Large intestine (tissue), 3 donors: ENCODE data around the gene TOPBP1. TPM values are rescaled to one million over a fixed set of nuclear protein-coding genes. Genes with fewer than 3 reads are reported as not detected.
A peak's percentile ranks its signal among the peaks of the same experiment; 100 is the strongest.
"Not testable (repeated sequence)": the region's sequence is repeated elsewhere in the genome, so short reads cannot be mapped to it uniquely, and the experiment has no call there.

Experiments
- DNase-seq, 2 donors: peaks; one replicate each; pipeline versions ENCODE4 v3.0.0 to v3.0.0-alpha.2; 2013
- H3K27ac ChIP-seq: one replicate; pipeline ENCODE4 v1.5.1; 2013; ENCODE audit warnings: low read length
- H3K27me3 ChIP-seq: 2 replicates; pipeline ENCODE4 v1.6.1; 2013; ENCODE audit warnings: low read length; ENCODE audit not compliant: control insufficient read depth, insufficient read depth
- H3K36me3 ChIP-seq: 2 replicates; pipeline ENCODE4 v1.6.1; 2013; ENCODE audit warnings: low read length; ENCODE audit not compliant: control insufficient read depth, insufficient read depth
- H3K4me1 ChIP-seq: one replicate; pipeline ENCODE4 v1.6.1; 2013; ENCODE audit warnings: low read length; ENCODE audit not compliant: control insufficient read depth, insufficient read depth
- H3K4me3 ChIP-seq: one replicate; pipeline ENCODE4 v1.5.1; 2013; ENCODE audit warnings: low read length
- H3K9me3 ChIP-seq: one replicate; pipeline ENCODE4 v1.6.1; 2013; ENCODE audit warnings: mild to moderate bottlenecking, low read depth, low read length, moderate library complexity; ENCODE audit not compliant: control insufficient read depth
- WGBS: methylation state at CpG from one replicate; pipeline ENCODE4 v1.1.5; 2013; ENCODE audit warnings: low lambda C conversion rate; ENCODE audit not compliant: insufficient coverage; 5-methylcytosine and 5-hydroxymethylcytosine counted together
- polyA plus RNA-seq: library from polyadenylated mRNA; unstranded; fragments of 120-200 nt; gene quantifications from one replicate; pipeline ENCODE4 v1.2.1, GENCODE V29; 2013

Gene TOPBP1
- polyA plus RNA-seq, 1 donor: 35.6 TPM

- H3K27ac ChIP-seq: no peak overlapping the region
- H3K4me1 ChIP-seq: peaks cover 7% of the 10 kb centered on the region
- peak in 1 of 2 donors; percentile 10 for DNase-seq
- no CpG with 5 or more reads among the region's 47 CpGs for WGBS
- peaks cover 24% of the 10 kb centered on the region for H3K27me3 ChIP-seq
- H3K9me3 ChIP-seq: no peaks in the 10 kb centered on the region
- H3K36me3 ChIP-seq: no peaks in the 10 kb centered on the region
- H3K4me3 ChIP-seq: peak overlapping the region; percentile 2
These were observed 12.7 kb upstream of the TOPBP1 start for GRCh38 chr3:133674290-133674919.

- WGBS: no CpG with 5 or more reads among the region's 12 CpGs
- H3K4me3 ChIP-seq: no peak overlapping the region
- H3K27ac ChIP-seq: no peak overlapping the region
- H3K9me3 ChIP-seq: no peaks in the 10 kb centered on the region
- H3K36me3 ChIP-seq: no peaks in the 10 kb centered on the region
- no peak for DNase-seq
- peaks cover 24% of the 10 kb centered on the region for H3K27me3 ChIP-seq
- peaks cover 9% of the 10 kb centered on the region for H3K4me1 ChIP-seq
These were observed 12.0 kb upstream of the TOPBP1 start for GRCh38 chr3:133673746-133674145.

GRCh38 chr3:133672461-133672860 lies 10.7 kb upstream of the TOPBP1 start:
- Histone ChIP-seq H3K27ac (no peak overlapping the region), H3K27me3 (peaks cover 24% of the 10 kb centered on the region), H3K4me1 (peaks cover 9% of the 10 kb centered on the region), H3K36me3 (no peaks in the 10 kb centered on the region), H3K4me3 (no peak overlapping the region), H3K9me3 (no peaks in the 10 kb centered on the region)
- no peak for DNase-seq
- WGBS: no CpG with 5 or more reads among the region's 2 CpGs

- peak in 1 of 2 donors; percentile 17 for DNase-seq
- peaks cover 9% of the 10 kb centered on the region for H3K4me1 ChIP-seq
- H3K27ac ChIP-seq: no peak overlapping the region
- H3K36me3 ChIP-seq: no peaks in the 10 kb centered on the region
- no peak overlapping the region for H3K4me3 ChIP-seq
- no CpG with 5 or more reads among the region's 3 CpGs for WGBS
- H3K27me3 ChIP-seq: peaks cover 20% of the 10 kb centered on the region
- no peaks in the 10 kb centered on the region for H3K9me3 ChIP-seq
These were observed 8.8 kb upstream of the TOPBP1 start for GRCh38 chr3:133670525-133670995.

- WGBS: 20% methylated on average over 1 of the region's 4 CpGs
- H3K36me3 ChIP-seq: no peaks in the 10 kb centered on the region
- peak in 1 of 2 donors; percentile 18 for DNase-seq
- peaks cover 9% of the 10 kb centered on the region for H3K4me1 ChIP-seq
- no peaks in the 10 kb centered on the region for H3K9me3 ChIP-seq
- H3K4me3 ChIP-seq: no peak overlapping the region
- H3K27me3 ChIP-seq: peaks cover 18% of the 10 kb centered on the region
- H3K27ac ChIP-seq: no peak overlapping the region
These were observed 8.3 kb upstream of the TOPBP1 start for GRCh38 chr3:133669949-133670524.

- WGBS: no CpG with 5 or more reads among the region's 2 CpGs
- Histone ChIP-seq H3K27ac (no peak overlapping the region), H3K4me3 (no peak overlapping the region), H3K4me1 (peaks cover 14% of the 10 kb centered on the region), H3K36me3 (no peaks in the 10 kb centered on the region), H3K27me3 (no peaks in the 10 kb centered on the region), H3K9me3 (no peaks in the 10 kb centered on the region)
- DNase-seq: no peak
These were observed 5.4 kb upstream of the TOPBP1 start for GRCh38 chr3:133667118-133667517.

- not testable (repeated sequence) for H3K36me3 ChIP-seq, H3K27ac ChIP-seq, H3K4me3 ChIP-seq, H3K27me3 ChIP-seq, DNase-seq, H3K9me3 ChIP-seq
- WGBS: 100% methylated on average over 1 of the region's 3 CpGs
- H3K4me1 ChIP-seq: peaks cover 14% of the 10 kb centered on the region
These were observed 3.4 kb upstream of the TOPBP1 start for GRCh38 chr3:133665188-133665587.

GRCh38 chr3:133663569-133664313 lies 2.0 kb upstream of the TOPBP1 start:
- Histone ChIP-seq H3K36me3 (no peaks in the 10 kb centered on the region), H3K4me1 (peaks cover 5% of the 10 kb centered on the region), H3K9me3 (no peaks in the 10 kb centered on the region), H3K4me3 (no peak overlapping the region), H3K27ac (no peak overlapping the region), H3K27me3 (no peaks in the 10 kb centered on the region)
- peak; percentile 46 to 65 for DNase-seq
- no CpG with 5 or more reads among the region's 7 CpGs for WGBS

- H3K4me3 ChIP-seq: peak overlapping the region; percentile 67
- no CpG with 5 or more reads among the region's 7 CpGs for WGBS
- H3K36me3 ChIP-seq: peaks cover 10% of the 10 kb centered on the region
- peaks cover 5% of the 10 kb centered on the region for H3K4me1 ChIP-seq
- H3K9me3 ChIP-seq: no peaks in the 10 kb centered on the region
- peak; percentile 26 to 67 for DNase-seq
- H3K27ac ChIP-seq: peak overlapping the region; percentile 44
- no peaks in the 10 kb centered on the region for H3K27me3 ChIP-seq
These were observed 524 bp upstream of the TOPBP1 start for GRCh38 chr3:133662278-133662651.

GRCh38 chr3:133659806-133660205 lies 1.9 kb downstream of the TOPBP1 start:
- WGBS: 44% methylated on average over 1 of the region's 2 CpGs
- Histone ChIP-seq H3K9me3 (no peaks in the 10 kb centered on the region), H3K4me1 (peaks cover 5% of the 10 kb centered on the region), H3K4me3 (no peak overlapping the region), H3K27me3 (no peaks in the 10 kb centered on the region), H3K27ac (no peak overlapping the region), H3K36me3 (peaks cover 25% of the 10 kb centered on the region)
- DNase-seq: no peak
